Tibial nerve (tissue), 4 donors: ENCODE data around the gene CAPN7.

Experiments
- EP300 ChIP-seq, 2 donors: sonication (generic); formaldehyde crosslinking; IDR thresholded peaks; one replicate each; pipeline ENCODE4 v1.6.1; 2017; ENCODE audit warnings: antibody characterized with exemption in 2 of 2, mild to moderate bottlenecking in 1 of 2
- POLR2A ChIP-seq, 2 donors: fragments of 450-650 bp; IDR thresholded peaks; one replicate each; pipeline ENCODE4 v1.6.1; 2017; ENCODE audit warnings: antibody characterized with exemption in 2 of 2, mild to moderate bottlenecking in 2 of 2, moderate library complexity in 2 of 2
- TF ChIP-seq, protein P1 (sequence below), 5 experiments: fragments of 200-600 bp in 3 of 5; fragments of 450-650 bp in 2 of 5; sonication (generic) in 3 of 5; IDR thresholded peaks; one replicate each; pipeline ENCODE4 v1.5.1; 2016 to 2019; ENCODE audit warnings: antibody characterized with exemption in 5 of 5, mild to moderate bottlenecking in 3 of 5, moderate library complexity in 2 of 5

DNA sequence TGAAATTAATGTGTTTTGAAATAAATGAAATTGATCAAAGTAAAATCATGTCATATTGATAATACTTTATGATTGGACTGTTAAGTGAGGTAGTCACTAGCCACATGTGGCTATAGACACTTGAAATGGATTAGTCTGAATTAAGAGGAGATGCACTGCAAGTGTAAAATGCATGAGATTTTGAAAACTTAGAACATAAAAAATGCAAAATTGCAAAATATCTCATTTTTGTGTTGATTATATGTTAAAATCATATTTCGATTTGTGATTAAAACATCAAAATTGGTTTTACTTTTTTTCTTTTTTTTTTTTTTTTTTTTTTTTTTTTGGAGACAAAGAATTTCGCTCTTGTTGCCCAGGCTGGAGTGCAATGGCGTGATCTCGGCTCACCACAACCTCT lies 23.2 kb downstream of the CAPN7 start:
- TF ChIP-seq, protein P1, sequence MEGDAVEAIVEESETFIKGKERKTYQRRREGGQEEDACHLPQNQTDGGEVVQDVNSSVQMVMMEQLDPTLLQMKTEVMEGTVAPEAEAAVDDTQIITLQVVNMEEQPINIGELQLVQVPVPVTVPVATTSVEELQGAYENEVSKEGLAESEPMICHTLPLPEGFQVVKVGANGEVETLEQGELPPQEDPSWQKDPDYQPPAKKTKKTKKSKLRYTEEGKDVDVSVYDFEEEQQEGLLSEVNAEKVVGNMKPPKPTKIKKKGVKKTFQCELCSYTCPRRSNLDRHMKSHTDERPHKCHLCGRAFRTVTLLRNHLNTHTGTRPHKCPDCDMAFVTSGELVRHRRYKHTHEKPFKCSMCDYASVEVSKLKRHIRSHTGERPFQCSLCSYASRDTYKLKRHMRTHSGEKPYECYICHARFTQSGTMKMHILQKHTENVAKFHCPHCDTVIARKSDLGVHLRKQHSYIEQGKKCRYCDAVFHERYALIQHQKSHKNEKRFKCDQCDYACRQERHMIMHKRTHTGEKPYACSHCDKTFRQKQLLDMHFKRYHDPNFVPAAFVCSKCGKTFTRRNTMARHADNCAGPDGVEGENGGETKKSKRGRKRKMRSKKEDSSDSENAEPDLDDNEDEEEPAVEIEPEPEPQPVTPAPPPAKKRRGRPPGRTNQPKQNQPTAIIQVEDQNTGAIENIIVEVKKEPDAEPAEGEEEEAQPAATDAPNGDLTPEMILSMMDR (IDR thresholded peaks at IDR 0.05), result no peak
- TF ChIP-seq POLR2A (IDR thresholded peaks at IDR 0.05) (no peak), EP300 (IDR thresholded peaks at IDR 0.05) (no peak)
